ENCODE results near the gene LRRC1. TPM values are rescaled to one million over a fixed set of nuclear protein-coding genes. Genes with fewer than 3 reads are reported as not detected.

The LRRC1 gene
- total and polyA plus RNA-seq, 2 of the 13 experiments (the other 11 are each of a cell fraction or from before 2014, with no cell fraction given): 15.6 to 27.7 TPM

DNA sequence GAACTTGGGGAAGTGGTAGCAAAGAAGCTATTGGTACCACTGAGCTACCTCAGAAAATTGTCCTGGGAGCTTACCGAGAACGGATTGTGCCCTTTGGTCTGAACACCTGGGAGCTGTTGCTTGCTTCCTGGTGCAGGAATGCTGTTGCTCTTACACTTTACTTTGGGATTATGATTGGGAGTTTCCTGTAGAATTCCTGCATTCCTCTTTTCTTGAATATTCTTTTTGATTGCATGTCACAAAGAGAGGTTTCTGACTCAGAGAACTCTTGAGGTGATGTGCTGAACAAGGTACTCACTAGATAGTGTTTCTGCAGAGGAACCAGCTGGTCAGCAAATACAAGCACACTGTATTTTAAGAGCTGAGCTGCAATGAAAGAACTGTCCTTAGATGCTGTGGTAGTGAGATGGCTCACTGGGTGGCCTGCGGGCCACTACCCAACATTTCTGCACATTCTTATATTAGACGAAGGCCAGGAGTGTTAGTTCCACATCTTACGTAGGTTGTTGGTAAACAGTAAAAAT is 35.0 kb downstream of the LRRC1 start (continued):
- TF ChIP-seq ZNF276 (CRISPR knock-in tag; IDR thresholded peaks at IDR 0.05; ENCODE audit: low read depth): no peak
- TF ChIP-seq NAIF1 (CRISPR knock-in tag; IDR thresholded peaks at IDR 0.05; ENCODE audit: borderline replicate concordance): no peak
- TF ChIP-seq BATF2 (CRISPR knock-in tag; IDR thresholded peaks at IDR 0.05): no peak
- TF ChIP-seq FOXO1 (CRISPR knock-in tag; IDR thresholded peaks at IDR 0.05): peak; percentile 45; the same call in 1 of the 2 replicates
- TF ChIP-seq PATZ1 (CRISPR knock-in tag; IDR thresholded peaks at IDR 0.05): no peak
- no peak for TF ChIP-seq ZNF350 (CRISPR knock-in tag; IDR thresholded peaks at IDR 0.05; ENCODE audit: borderline replicate concordance, low read depth)
- TF ChIP-seq SALL1 (CRISPR knock-in tag; IDR thresholded peaks at IDR 0.05): no peak
- no peak for TF ChIP-seq ZNF549 (CRISPR knock-in tag; IDR thresholded peaks at IDR 0.05)
- no peak for TF ChIP-seq JUND (CRISPR knock-in tag; IDR thresholded peaks at IDR 0.05)
- TF ChIP-seq ZNF816 (CRISPR knock-in tag; IDR thresholded peaks at IDR 0.05; ENCODE audit: borderline replicate concordance): no peak
- no peak for TF ChIP-seq ZNF558 (CRISPR knock-in tag; IDR thresholded peaks at IDR 0.05; ENCODE audit: borderline replicate concordance)
- no peak for TF ChIP-seq KDM1A (CRISPR knock-in tag; IDR thresholded peaks at IDR 0.05)
- peak; percentile 38; the same call in 1 of the 2 replicates for TF ChIP-seq ZNF644 (CRISPR knock-in tag; IDR thresholded peaks at IDR 0.05; ENCODE audit: low read depth)
- 0 out of 2 replicates have a peak, but pooled peaks have one; percentile 21 for TF ChIP-seq YEATS4 (CRISPR knock-in tag; IDR thresholded peaks at IDR 0.05; ENCODE audit: borderline replicate concordance)
- TF ChIP-seq ZNF616 (CRISPR knock-in tag; IDR thresholded peaks at IDR 0.05; ENCODE audit: low read depth): no peak
- TF ChIP-seq ZFP90 (CRISPR knock-in tag; IDR thresholded peaks at IDR 0.05; ENCODE audit: borderline replicate concordance): no peak
- TF ChIP-seq, protein P1, sequence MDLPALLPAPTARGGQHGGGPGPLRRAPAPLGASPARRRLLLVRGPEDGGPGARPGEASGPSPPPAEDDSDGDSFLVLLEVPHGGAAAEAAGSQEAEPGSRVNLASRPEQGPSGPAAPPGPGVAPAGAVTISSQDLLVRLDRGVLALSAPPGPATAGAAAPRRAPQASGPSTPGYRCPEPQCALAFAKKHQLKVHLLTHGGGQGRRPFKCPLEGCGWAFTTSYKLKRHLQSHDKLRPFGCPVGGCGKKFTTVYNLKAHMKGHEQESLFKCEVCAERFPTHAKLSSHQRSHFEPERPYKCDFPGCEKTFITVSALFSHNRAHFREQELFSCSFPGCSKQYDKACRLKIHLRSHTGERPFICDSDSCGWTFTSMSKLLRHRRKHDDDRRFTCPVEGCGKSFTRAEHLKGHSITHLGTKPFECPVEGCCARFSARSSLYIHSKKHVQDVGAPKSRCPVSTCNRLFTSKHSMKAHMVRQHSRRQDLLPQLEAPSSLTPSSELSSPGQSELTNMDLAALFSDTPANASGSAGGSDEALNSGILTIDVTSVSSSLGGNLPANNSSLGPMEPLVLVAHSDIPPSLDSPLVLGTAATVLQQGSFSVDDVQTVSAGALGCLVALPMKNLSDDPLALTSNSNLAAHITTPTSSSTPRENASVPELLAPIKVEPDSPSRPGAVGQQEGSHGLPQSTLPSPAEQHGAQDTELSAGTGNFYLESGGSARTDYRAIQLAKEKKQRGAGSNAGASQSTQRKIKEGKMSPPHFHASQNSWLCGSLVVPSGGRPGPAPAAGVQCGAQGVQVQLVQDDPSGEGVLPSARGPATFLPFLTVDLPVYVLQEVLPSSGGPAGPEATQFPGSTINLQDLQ (CRISPR knock-in tag; IDR thresholded peaks at IDR 0.05): no peak
- TF ChIP-seq ZNF317 (CRISPR knock-in tag; IDR thresholded peaks at IDR 0.05): peak; percentile 29; the same call in 1 of the 2 replicates

Data from HepG2 (cell line).